ENCODE measurements around the gene SERHL2.

- TF ChIP-seq, protein P1, sequence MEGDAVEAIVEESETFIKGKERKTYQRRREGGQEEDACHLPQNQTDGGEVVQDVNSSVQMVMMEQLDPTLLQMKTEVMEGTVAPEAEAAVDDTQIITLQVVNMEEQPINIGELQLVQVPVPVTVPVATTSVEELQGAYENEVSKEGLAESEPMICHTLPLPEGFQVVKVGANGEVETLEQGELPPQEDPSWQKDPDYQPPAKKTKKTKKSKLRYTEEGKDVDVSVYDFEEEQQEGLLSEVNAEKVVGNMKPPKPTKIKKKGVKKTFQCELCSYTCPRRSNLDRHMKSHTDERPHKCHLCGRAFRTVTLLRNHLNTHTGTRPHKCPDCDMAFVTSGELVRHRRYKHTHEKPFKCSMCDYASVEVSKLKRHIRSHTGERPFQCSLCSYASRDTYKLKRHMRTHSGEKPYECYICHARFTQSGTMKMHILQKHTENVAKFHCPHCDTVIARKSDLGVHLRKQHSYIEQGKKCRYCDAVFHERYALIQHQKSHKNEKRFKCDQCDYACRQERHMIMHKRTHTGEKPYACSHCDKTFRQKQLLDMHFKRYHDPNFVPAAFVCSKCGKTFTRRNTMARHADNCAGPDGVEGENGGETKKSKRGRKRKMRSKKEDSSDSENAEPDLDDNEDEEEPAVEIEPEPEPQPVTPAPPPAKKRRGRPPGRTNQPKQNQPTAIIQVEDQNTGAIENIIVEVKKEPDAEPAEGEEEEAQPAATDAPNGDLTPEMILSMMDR (optimal IDR thresholded peaks at IDR 0.05 in 1 of 3, IDR thresholded peaks at IDR 0.05 in 1 of 3, conservative IDR thresholded peaks at IDR 0.05 in 1 of 3; ENCODE audit: extremely low read depth in 1 of 3, insufficient read depth in 2 of 3, low read length in 3 of 3): no peak
- no peak for TF ChIP-seq EZH2 (IDR thresholded peaks at IDR 0.05; ENCODE audit: low read length)
Measured at GRCh38 chr22:42577623-42578240, 24.0 kb downstream of the SERHL2 start.

Measured in keratinocyte (primary cell).